HCT116 (cell line): ENCODE measurements around the gene HCRTR2. TPM values are rescaled to one million over a fixed set of nuclear protein-coding genes. Genes with fewer than 3 reads are reported as not detected.
"Not testable (repeated sequence)": the region's sequence is repeated elsewhere in the genome, so short reads cannot be mapped to it uniquely, and the experiment has no call there.

Source experiments
- ATAC-seq: fragments of 200-7000 bp; cut with Tn5 transposase; 2 replicates; pipeline ENCODE4 v1.9.1; 2020; ENCODE audit warnings: mild to moderate bottlenecking, moderate library complexity
- BruUV-seq: library from RNA; stranded (reverse); fragments of 400-500 nt; replicated peaks from 2 replicates; lab custom pipeline; 2021; lab: Mats Ljungman, UMichigan
- CTCF ChIA-PET: fragments of 300-600 bp; sonication (Branson Sonifier 250); formaldehyde crosslinking; loops from one replicate; lab custom pipeline; 2021; ENCODE audit warnings: antibody characterized with exemption; lab: Charles Lee
- POLR2A ChIA-PET: fragments of 300-600, 350-600 bp; sonication (Branson Sonifier 250); formaldehyde crosslinking; loops from one replicate; lab custom pipeline; 2021; ENCODE audit warnings: antibody characterized with exemption; lab: Charles Lee
- RAD21 ChIA-PET, 2 experiments: fragments of 300-600 bp; sonication (Branson Sonifier 250); formaldehyde crosslinking; loops; one replicate each; lab custom pipeline; 2023; ENCODE audit warnings: low total read pairs in 2 of 2; ENCODE audit not compliant: uncharacterized antibody in 2 of 2, unreplicated experiment in 2 of 2, low non-redundant PET in 1 of 2; lab: Charles Lee
- DNase-seq: peaks from one replicate; pipeline ENCODE4 v3.0.0-alpha.2; 2010; ENCODE audit warnings: low read depth, low spot score
- H2AFZ ChIP-seq: fragments of 200-600 bp; shearing (Covaris generic), sonication (generic); 2 replicates; pipeline ENCODE4 v1.6.1; 2017; ENCODE audit warnings: low read depth, mixed run types, mixed read lengths, antibody characterized with exemption, low read length; ENCODE audit not compliant: poor library complexity, severe bottlenecking
- H3K27ac ChIP-seq: 2 replicates; pipeline ENCODE4 v1.5.1; 2012; ENCODE audit warnings: low read depth, low read length
- H3K27me3 ChIP-seq: fragments of 200-600 bp; sonication (generic); 2 replicates; pipeline ENCODE4 v1.6.1; 2016; ENCODE audit warnings: mixed run types, low read length, mixed read lengths; ENCODE audit not compliant: insufficient read depth
- H3K36me3 ChIP-seq, 2 experiments: fragments of 200-500 bp in 1 of 2; fragments of 200-600 bp in 1 of 2; sonication (Bioruptor generic) in 1 of 2; sonication (generic) in 1 of 2; 2 replicates each; pipeline versions ENCODE4 v1.5.1 to v1.6.1; 2014 to 2016; ENCODE audit warnings: low read length in 2 of 2, inconsistent platforms in 1 of 2, mixed read lengths in 1 of 2, mixed run types in 1 of 2; ENCODE audit not compliant: insufficient read depth in 2 of 2, control insufficient read depth in 1 of 2
- H3K4me1 ChIP-seq, 2 experiments: fragments of 200-600 bp in 1 of 2; sonication (generic) in 1 of 2; 2 replicates each; pipeline versions ENCODE4 v1.5.1 to v1.6.1; 2012 to 2017; ENCODE audit warnings: low read length in 2 of 2, inconsistent platforms in 1 of 2, mild to moderate bottlenecking in 1 of 2, mixed read lengths in 1 of 2, mixed run types in 1 of 2, moderate library complexity in 1 of 2; ENCODE audit not compliant: insufficient read depth in 2 of 2, control insufficient read depth in 1 of 2
- H3K4me2 ChIP-seq: fragments of 200-600 bp; sonication (generic); 2 replicates; pipeline ENCODE4 v1.6.1; 2017; ENCODE audit warnings: mixed run types, low read length, mixed read lengths
- H3K4me3 ChIP-seq, 2 experiments: fragments of 200-600 bp in 1 of 2; sonication (generic) in 1 of 2; replicated peaks in 1 of 2; 2 replicates each; pipeline ENCODE4 v1.5.1; 2011 to 2016; ENCODE audit warnings: low read length in 2 of 2, control low read depth in 1 of 2, low read depth in 1 of 2, mild to moderate bottlenecking in 1 of 2, mixed read lengths in 1 of 2, mixed run types in 1 of 2
- H3K79me2 ChIP-seq: fragments of 200-600 bp; sonication (generic); 2 replicates; pipeline ENCODE4 v1.6.1; 2017; ENCODE audit warnings: mild to moderate bottlenecking, mixed run types, low read length, moderate library complexity, mixed read lengths; ENCODE audit not compliant: insufficient read depth
- H3K9ac ChIP-seq: fragments of 200-600 bp; sonication (generic); 2 replicates; pipeline ENCODE4 v1.6.1; 2016; ENCODE audit warnings: low read length, mixed read lengths
- H3K9me2 ChIP-seq: fragments of 200-600 bp; sonication (generic), shearing (Covaris generic); 2 replicates; pipeline ENCODE4 v1.6.1; 2017; ENCODE audit warnings: mixed run types, mild to moderate bottlenecking, moderate library complexity; ENCODE audit not compliant: insufficient read depth
- H3K9me3 ChIP-seq, 2 experiments: fragments of 200-500 bp in 1 of 2; fragments of 200-600 bp in 1 of 2; sonication (Bioruptor generic) in 1 of 2; sonication (generic) in 1 of 2; 2 replicates each; pipeline ENCODE4 v1.6.1; 2014 to 2017; ENCODE audit warnings: low read length in 2 of 2, mixed read lengths in 2 of 2, inconsistent platforms in 1 of 2, low read depth in 1 of 2, mild to moderate bottlenecking in 1 of 2, mixed run types in 1 of 2, moderate library complexity in 1 of 2; ENCODE audit not compliant: control insufficient read depth in 1 of 2, insufficient read depth in 1 of 2
- H4K20me1 ChIP-seq: fragments of 200-600 bp; sonication (generic), shearing (Covaris generic); 2 replicates; pipeline ENCODE4 v1.6.1; 2017; ENCODE audit warnings: mixed run types, mild to moderate bottlenecking, moderate library complexity; ENCODE audit not compliant: insufficient read depth
- ATF3 ChIP-seq: IDR thresholded peaks from 2 replicates; pipeline ENCODE4 v1.6.1; 2012
- CEBPB ChIP-seq: IDR thresholded peaks from 2 replicates; pipeline ENCODE4 v1.6.1; 2012; ENCODE audit warnings: low read depth
- CTCF ChIP-seq, 3 experiments: fragments of 200-600 bp in 1 of 3; sonication (generic) in 1 of 3; IDR thresholded peaks in 2 of 3; conservative IDR thresholded peaks in 1 of 3; 2 replicates each; pipeline ENCODE4 v1.5.1; 2012 to 2017; ENCODE audit warnings: low read depth in 2 of 3, low read length in 2 of 3, antibody characterized with exemption in 1 of 3, borderline replicate concordance in 1 of 3, control low read depth in 1 of 3, mild to moderate bottlenecking in 1 of 3, mixed read lengths in 1 of 3, mixed run types in 1 of 3, moderate library complexity in 1 of 3; ENCODE audit not compliant: insufficient read depth in 1 of 3
- EGR1 ChIP-seq: IDR thresholded peaks from 2 replicates; pipeline ENCODE4 v1.6.1; 2012; ENCODE audit warnings: low read depth
- EZH2 ChIP-seq: fragments of 200-600 bp; sonication (generic); IDR thresholded peaks from 2 replicates; pipeline ENCODE4 v1.6.1; 2017; ENCODE audit warnings: antibody characterized with exemption, mixed run types
- FOSL1 ChIP-seq: IDR thresholded peaks from 2 replicates; pipeline ENCODE4 v1.6.1; 2012; ENCODE audit warnings: low read depth
- JUND ChIP-seq: IDR thresholded peaks from 2 replicates; pipeline ENCODE4 v1.6.1; 2012
- MAX ChIP-seq: IDR thresholded peaks from 2 replicates; pipeline ENCODE4 v1.6.1; 2012
- SIN3A ChIP-seq: IDR thresholded peaks from 2 replicates; pipeline ENCODE4 v1.6.1; 2012; ENCODE audit warnings: low read depth
- ZBTB33 ChIP-seq: IDR thresholded peaks from 2 replicates; pipeline ENCODE4 v1.6.1; 2011; ENCODE audit warnings: mild to moderate bottlenecking, low read length, moderate library complexity; ENCODE audit not compliant: insufficient replicate concordance; ENCODE audit errors: extremely low read depth
- intact Hi-C: fragments of 100-400 bp; cut with micrococcal nuclease; formaldehyde crosslinking; loops from 2 replicates; pipeline ENCODE4 v1.10.0; 2022
- total RNA-seq: library from RNA; stranded (reverse); gene quantifications from one replicate; pipeline ENCODE4 v1.2.1, GENCODE V29; 2021; ENCODE audit not compliant: unreplicated experiment

Gene HCRTR2
- total RNA-seq, 1 experiment from 2014 or later, result not detected

- RAD21 ChIA-PET, result no interaction called here
- Histone ChIP-seq H4K20me1 (no peaks in the 10 kb centered on the region), H3K9me3 (no peaks in the 10 kb centered on the region), H3K79me2 (no peaks in the 10 kb centered on the region), H3K27me3 (no peaks in the 10 kb centered on the region), H3K4me3 (no peak overlapping the region), H3K4me2 (no peak overlapping the region), H3K4me1 (no peaks in the 10 kb centered on the region), H3K36me3 (no peaks in the 10 kb centered on the region), H3K9ac (no peak overlapping the region), H2AFZ (no peak overlapping the region), H3K27ac (no peak overlapping the region), H3K9me2 (no peaks in the 10 kb centered on the region)
- BruUV-seq, result no TSS peak
- CTCF ChIA-PET, result no interaction called here
- intact Hi-C loops, result no loop called here
- ATAC-seq, result no peak
- POLR2A ChIA-PET, result no interaction called here
- TF ChIP-seq ATF3 (no peak), MAX (no peak), JUND (no peak), ZBTB33 (no peak), EGR1 (no peak), SIN3A (no peak), FOSL1 (no peak), EZH2 (no peak), CTCF (IDR thresholded peaks at IDR 0.05 in 2 of 3, conservative IDR thresholded peaks at IDR 0.05 in 1 of 3; ENCODE audit: borderline replicate concordance in 1 of 3, insufficient read depth in 1 of 3, low read depth in 2 of 3, low read length in 2 of 3) (no peak), CEBPB (no peak)
- DNase-seq, result no peak
Measured at GRCh38 chr6:55153284-55153683, 21.0 kb upstream of the HCRTR2 start.

GRCh38 chr6:55158784-55159183, 15.5 kb upstream of the HCRTR2 start:
- CTCF ChIA-PET, H3K4me1 ChIP-seq, H3K79me2 ChIP-seq, BruUV-seq, H3K27ac ChIP-seq, H3K36me3 ChIP-seq, ATAC-seq, H3K27me3 ChIP-seq, H3K4me3 ChIP-seq, H3K4me2 ChIP-seq, H3K9me2 ChIP-seq, DNase-seq, H3K9ac ChIP-seq, POLR2A ChIA-PET, intact Hi-C loops, H2AFZ ChIP-seq, RAD21 ChIA-PET, H4K20me1 ChIP-seq, H3K9me3 ChIP-seq: not testable (repeated sequence)
